Measurements from ENCODE around the gene SLC4A1AP. TPM values are rescaled to one million over a fixed set of nuclear protein-coding genes. Genes with fewer than 3 reads are reported as not detected.

SLC4A1AP gene
- polyA plus RNA-seq, 3 donors from 2014 or later: 23.9 to 29.6 (median 27.6) TPM

DNA sequence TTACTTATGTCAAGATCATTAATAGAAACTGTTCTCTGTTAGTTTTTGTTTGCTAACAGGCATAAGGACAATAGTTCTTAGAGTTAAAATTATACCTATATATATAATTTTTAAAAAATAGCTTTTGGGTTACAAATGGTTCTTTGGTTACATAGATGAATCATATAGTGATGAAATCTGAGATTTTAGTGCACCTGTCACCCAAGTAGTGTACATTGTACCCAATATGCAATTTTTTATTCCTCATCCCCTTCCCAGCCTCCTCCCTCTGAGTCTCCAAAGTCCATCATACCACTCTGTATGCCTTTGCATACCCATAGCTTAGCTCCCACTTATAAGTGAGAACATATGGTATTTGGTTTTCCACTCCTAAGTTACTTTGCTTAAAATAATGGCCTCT, 26.4 kb downstream of the SLC4A1AP start:
- no peak for DNase-seq
- Mint-ChIP-seq H3K9me3 (no peaks in the 10 kb centered on the region), H3K27me3 (ENCODE audit: low read depth in 3 of 3) (no peaks in the 10 kb centered on the region), H3K4me1 (peaks cover 15 to 17% of the 10 kb centered on the region in 2 donors), H3K36me3 (peaks cover 4 to 36% (median 30%) of the 10 kb centered on the region in 3 donors), H3K27ac (no peak overlapping the region), H3K4me3 (no peak overlapping the region)

GRCh38 chr2:27697660-27698059, 34.0 kb downstream of the SLC4A1AP start:
- no peaks in the 10 kb centered on the region for H3K4me1 Mint-ChIP-seq
- peaks cover 0 to 2% (median 0%) of the 10 kb centered on the region in 3 donors for H3K27me3 Mint-ChIP-seq (ENCODE audit: low read depth in 3 of 3)
- no peaks in the 10 kb centered on the region for H3K9me3 Mint-ChIP-seq
- no peak overlapping the region for H3K27ac Mint-ChIP-seq
- DNase-seq: no peak
- H3K4me3 Mint-ChIP-seq: no peak overlapping the region
- peaks cover 17 to 29% (median 29%) of the 10 kb centered on the region in 3 donors for H3K36me3 Mint-ChIP-seq

- peaks cover 4 to 6% of the 10 kb centered on the region in 2 donors for H3K4me1 Mint-ChIP-seq
- H3K27ac Mint-ChIP-seq: no peak overlapping the region
- H3K9me3 Mint-ChIP-seq: no peaks in the 10 kb centered on the region
- H3K4me3 Mint-ChIP-seq: no peak overlapping the region
- no peaks in the 10 kb centered on the region for H3K27me3 Mint-ChIP-seq (ENCODE audit: low read depth in 3 of 3)
- H3K36me3 Mint-ChIP-seq: peaks cover 6 to 8% (median 8%) of the 10 kb centered on the region in 3 donors
- DNase-seq: no peak
These were observed 38.0 kb downstream of the SLC4A1AP start for GRCh38 chr2:27701676-27702075.

- DNase-seq: no peak
- Mint-ChIP-seq H3K4me1 (peaks cover 4 to 6% of the 10 kb centered on the region in 2 donors), H3K9me3 (no peaks in the 10 kb centered on the region), H3K4me3 (no peak overlapping the region), H3K27me3 (ENCODE audit: low read depth in 3 of 3) (no peaks in the 10 kb centered on the region), H3K27ac (no peak overlapping the region), H3K36me3 (peaks cover 5 to 7% (median 7%) of the 10 kb centered on the region in 3 donors)
These were observed 38.6 kb downstream of the SLC4A1AP start for GRCh38 chr2:27702302-27702701.

DNA sequence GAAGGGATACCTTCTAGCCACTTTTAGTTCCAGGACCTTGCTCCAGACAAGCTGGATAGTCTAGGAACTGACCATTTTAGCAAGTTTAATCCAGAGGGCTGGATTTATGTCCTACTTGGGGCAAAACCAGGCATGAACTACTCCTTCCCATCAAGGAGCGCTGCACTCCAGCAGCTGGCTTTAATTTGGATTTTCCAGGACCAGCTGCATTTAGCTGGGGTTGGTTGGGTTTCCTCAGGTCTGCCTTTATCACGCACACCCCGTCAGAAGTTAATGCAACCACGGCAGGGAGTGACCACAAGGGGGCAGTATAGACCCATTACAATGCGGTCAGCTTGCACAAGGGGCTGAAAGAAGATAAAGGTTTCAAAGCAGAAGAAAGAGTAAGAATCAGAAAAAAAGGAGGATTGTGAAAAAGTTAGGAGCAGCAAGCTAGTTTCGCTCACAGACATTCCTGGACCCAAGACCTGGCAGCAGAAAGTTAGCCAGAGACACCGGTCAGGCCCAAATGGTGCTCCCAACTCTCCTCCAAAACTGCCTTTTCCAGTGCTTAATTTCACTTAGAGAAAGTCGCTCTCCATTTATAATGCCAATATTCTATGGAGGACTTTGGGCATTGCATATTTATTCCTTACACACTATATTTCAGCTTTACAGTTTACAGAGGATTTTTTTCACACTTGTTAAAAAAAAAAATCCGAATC, 40.1 kb downstream of the SLC4A1AP start:
- Mint-ChIP-seq H3K27ac (no peak overlapping the region), H3K27me3 (ENCODE audit: low read depth in 3 of 3) (no peaks in the 10 kb centered on the region), H3K4me1 (peaks cover 4 to 6% of the 10 kb centered on the region in 2 donors), H3K9me3 (no peaks in the 10 kb centered on the region), H3K36me3 (peaks cover 0 to under 1% (median 0%) of the 10 kb centered on the region in 3 donors), H3K4me3 (no peak overlapping the region)
- peak; percentile 74 to 80 (median 75) for DNase-seq

DNA sequence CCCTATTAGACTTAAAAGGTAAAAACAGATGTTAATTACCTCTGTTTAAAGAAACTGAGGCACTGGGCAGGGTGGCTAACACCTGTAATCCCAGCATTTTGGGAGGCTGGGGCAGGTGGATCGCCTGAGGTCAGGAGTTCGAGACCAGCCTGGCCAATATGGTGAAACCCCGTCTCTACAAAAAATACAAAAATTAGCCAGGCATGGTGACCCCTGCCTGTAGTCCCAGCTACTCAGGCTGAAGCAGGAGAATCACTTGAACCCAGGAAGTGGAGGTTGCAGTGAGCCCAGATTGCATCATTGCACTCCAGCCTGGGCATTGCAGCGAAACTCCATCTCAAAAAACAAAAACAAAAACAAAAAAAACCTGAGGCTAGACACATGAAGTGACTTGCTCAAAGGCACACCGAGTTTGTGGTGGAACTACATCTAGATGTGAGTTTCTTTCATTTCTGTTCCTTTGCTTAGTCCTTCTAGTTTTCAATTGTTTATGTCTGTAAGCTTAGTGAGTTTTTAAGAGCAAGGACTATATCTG, 40.7 kb downstream of the SLC4A1AP start:
- Mint-ChIP-seq H3K36me3 (no peaks in the 10 kb centered on the region), H3K4me1 (peaks cover 4 to 6% of the 10 kb centered on the region in 2 donors), H3K27me3 (ENCODE audit: low read depth in 3 of 3) (no peaks in the 10 kb centered on the region), H3K27ac (no peak overlapping the region), H3K9me3 (no peaks in the 10 kb centered on the region), H3K4me3 (no peak overlapping the region)
- no peak for DNase-seq

GRCh38 chr2:27705851-27706622, 42.3 kb downstream of the SLC4A1AP start:
- no peaks in the 10 kb centered on the region for H3K9me3 Mint-ChIP-seq
- H3K4me3 Mint-ChIP-seq: no peak overlapping the region
- H3K4me1 Mint-ChIP-seq: peaks cover 4 to 6% of the 10 kb centered on the region in 2 donors
- DNase-seq: no peak
- no peaks in the 10 kb centered on the region for H3K27me3 Mint-ChIP-seq (ENCODE audit: low read depth in 3 of 3)
- H3K27ac Mint-ChIP-seq: no peak overlapping the region
- no peaks in the 10 kb centered on the region for H3K36me3 Mint-ChIP-seq

DNA sequence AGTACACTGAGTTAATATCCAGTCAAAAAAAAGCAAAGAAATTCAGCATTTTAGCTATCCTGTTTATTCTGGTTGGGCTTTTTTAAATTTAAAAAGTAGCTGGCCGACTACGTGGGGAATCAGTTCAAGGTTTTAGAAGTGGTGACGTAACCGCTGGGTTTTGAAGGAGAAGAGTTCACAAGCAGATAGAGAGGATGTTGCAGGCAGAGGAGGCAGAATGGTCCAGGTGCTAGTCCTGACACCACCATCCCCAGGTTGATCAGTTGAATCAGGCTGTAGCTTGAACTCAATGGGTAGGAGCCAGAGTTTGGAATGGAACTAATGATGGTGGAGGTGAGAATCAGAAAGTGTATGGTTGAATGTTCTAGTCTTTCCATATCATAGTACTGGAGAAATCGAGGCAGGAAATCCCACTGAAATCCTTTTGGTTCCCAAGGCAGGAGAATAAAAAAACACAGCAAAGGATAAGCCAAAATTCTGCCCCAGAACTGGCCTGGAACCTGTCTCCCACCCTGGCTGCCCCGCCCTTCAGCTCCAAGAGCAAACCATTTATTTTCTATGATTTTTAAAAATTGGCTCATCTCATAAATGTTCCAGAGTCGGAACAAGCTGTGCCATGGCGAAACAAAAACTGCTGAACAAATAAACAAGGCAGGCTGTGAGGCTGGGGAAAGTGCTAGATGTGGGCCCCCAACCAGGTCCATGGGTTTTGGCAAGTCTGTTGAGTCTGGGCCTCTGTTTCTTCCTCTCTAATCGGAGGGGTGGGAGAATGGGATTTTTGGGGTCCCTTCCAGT, 44.0 kb downstream of the SLC4A1AP start:
- H3K4me3 Mint-ChIP-seq: no peak overlapping the region
- H3K27me3 Mint-ChIP-seq (ENCODE audit: low read depth in 3 of 3): peaks cover 0 to 2% (median 2%) of the 10 kb centered on the region in 3 donors
- no peaks in the 10 kb centered on the region for H3K9me3 Mint-ChIP-seq
- no peak overlapping the region for H3K27ac Mint-ChIP-seq
- H3K36me3 Mint-ChIP-seq: no peaks in the 10 kb centered on the region
- H3K4me1 Mint-ChIP-seq: peaks cover 4 to 6% of the 10 kb centered on the region in 2 donors
- DNase-seq: no peak

- H3K27me3 Mint-ChIP-seq (ENCODE audit: low read depth in 3 of 3): peaks cover 2% of the 10 kb centered on the region in 3 donors
- DNase-seq: no peak
- H3K27ac Mint-ChIP-seq: no peak overlapping the region
These were observed 44.6 kb downstream of the SLC4A1AP start for GRCh38 chr2:27708257-27708654.

DNA sequence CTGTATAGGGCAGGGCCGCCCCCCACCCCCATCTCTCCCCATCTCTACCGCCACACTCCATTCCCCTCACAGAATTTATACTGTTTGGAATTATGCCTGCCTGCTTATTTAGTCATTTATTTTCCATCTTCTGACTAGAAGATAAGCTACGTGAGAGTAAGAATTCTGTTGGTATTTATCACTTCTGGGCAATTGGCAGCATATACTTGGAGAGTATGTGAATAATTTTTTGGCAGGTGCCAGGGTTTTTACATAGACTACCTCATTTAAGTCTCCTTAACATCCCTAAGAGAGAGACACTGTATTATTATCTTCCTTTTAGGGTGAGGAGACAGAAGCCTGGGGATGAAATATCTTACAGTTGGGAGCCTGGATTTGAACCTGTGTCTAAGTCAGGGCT, 45.0 kb downstream of the SLC4A1AP start:
- H3K36me3 Mint-ChIP-seq: no peaks in the 10 kb centered on the region
- peaks cover 2% of the 10 kb centered on the region in 3 donors for H3K27me3 Mint-ChIP-seq (ENCODE audit: low read depth in 3 of 3)
- no peak overlapping the region for H3K4me3 Mint-ChIP-seq
- no peak for DNase-seq
- peaks cover 2 to 4% of the 10 kb centered on the region in 2 donors for H3K4me1 Mint-ChIP-seq
- no peaks in the 10 kb centered on the region for H3K9me3 Mint-ChIP-seq
- H3K27ac Mint-ChIP-seq: no peak overlapping the region

More at GRCh38 chr2:27708257-27708654, 44.6 kb downstream of the SLC4A1AP start:
- Mint-ChIP-seq H3K36me3 (no peaks in the 10 kb centered on the region), H3K4me1 (peaks cover 4 to 6% of the 10 kb centered on the region in 2 donors), H3K4me3 (no peak overlapping the region), H3K9me3 (no peaks in the 10 kb centered on the region)

DNA sequence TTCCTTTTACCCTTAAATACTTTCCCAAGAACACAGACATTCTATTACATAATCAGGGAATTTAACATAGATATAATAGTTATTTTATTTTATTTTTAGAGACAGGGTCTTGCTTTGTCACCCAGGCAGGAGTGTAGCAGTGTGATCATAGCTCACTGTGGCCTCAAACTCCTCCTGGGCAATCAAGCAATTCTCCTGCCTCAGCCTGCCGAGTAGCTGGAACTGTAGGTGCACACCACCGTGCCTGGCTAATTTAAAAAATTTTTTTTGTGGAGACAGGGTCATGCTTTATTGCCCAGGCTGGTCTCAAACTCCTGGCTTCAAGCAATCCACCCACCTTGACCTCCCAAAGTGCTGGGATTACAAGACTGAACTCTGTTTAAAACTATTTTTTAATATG, 45.6 kb downstream of the SLC4A1AP start:
- no peak for DNase-seq
- H3K4me3 Mint-ChIP-seq: no peak overlapping the region
- no peaks in the 10 kb centered on the region for H3K4me1 Mint-ChIP-seq
- no peaks in the 10 kb centered on the region for H3K9me3 Mint-ChIP-seq
- H3K36me3 Mint-ChIP-seq: no peaks in the 10 kb centered on the region
- no peak overlapping the region for H3K27ac Mint-ChIP-seq
- H3K27me3 Mint-ChIP-seq (ENCODE audit: low read depth in 3 of 3): peaks cover 2% of the 10 kb centered on the region in 3 donors

DNA sequence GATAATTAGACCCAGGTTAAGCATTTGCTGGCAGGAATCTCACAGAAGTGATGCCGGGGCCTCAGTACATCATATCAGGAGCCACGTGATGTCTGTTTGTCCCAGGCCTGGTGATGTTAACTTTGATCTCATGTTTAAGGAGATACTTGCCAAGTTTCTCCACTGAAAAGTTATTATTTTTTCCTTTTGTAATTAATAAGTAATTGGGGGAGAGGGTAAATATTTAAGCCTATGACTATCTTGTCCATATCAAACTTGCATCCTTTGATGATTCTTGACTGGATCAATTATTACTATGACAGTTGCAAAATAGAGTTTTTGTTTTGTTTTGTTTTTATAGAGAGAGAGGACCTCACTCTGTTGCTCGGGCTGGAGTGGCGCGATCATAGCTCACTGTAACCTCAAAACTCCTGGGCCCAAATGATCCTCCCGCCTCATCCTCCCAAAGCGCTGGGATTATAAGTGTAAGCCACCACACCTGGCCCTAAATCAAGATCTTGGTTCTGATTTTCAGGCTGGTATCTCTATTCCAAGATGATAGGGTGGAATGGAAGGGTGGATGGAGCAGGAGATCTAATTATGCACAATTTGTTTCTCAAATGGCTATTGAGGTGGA, 46.4 kb downstream of the SLC4A1AP start:
- DNase-seq: no peak
- Mint-ChIP-seq H3K4me3 (no peak overlapping the region), H3K9me3 (no peaks in the 10 kb centered on the region), H3K27ac (no peak overlapping the region), H3K36me3 (no peaks in the 10 kb centered on the region), H3K27me3 (ENCODE audit: low read depth in 3 of 3) (peaks cover 2 to 6% (median 2%) of the 10 kb centered on the region in 3 donors), H3K4me1 (peaks cover 3 to 6% of the 10 kb centered on the region in 2 donors)
